ENCODE data around the gene SLC24A5. TPM values are rescaled to one million over a fixed set of nuclear protein-coding genes. Genes with fewer than 3 reads are reported as not detected.

SLC24A5 gene
- total RNA-seq, 2 experiments from 2014 or later: not detected

- Histone ChIP-seq H3K9me2 (ENCODE audit: insufficient read depth, low read length) (no peaks in the 10 kb centered on the region), H3K4me2 (ENCODE audit: low read length) (no peak overlapping the region), H3K4me3 (ENCODE audit: low read depth, low read length, poor library complexity, severe bottlenecking) (no peak overlapping the region), H3K27ac (ENCODE audit: low read depth, low read length, poor library complexity, severe bottlenecking) (no peak overlapping the region), H3K4me1 (ENCODE audit: insufficient read depth, low read length, poor library complexity, severe bottlenecking) (no peaks in the 10 kb centered on the region), H3K9me3 (ENCODE audit: low read length) (no peaks in the 10 kb centered on the region), H4K20me1 (ENCODE audit: insufficient read depth, low read length) (no peaks in the 10 kb centered on the region), H3K79me2 (ENCODE audit: insufficient read depth, low read depth, low read length) (no peaks in the 10 kb centered on the region), H2AFZ (ENCODE audit: low read length) (no peak overlapping the region), H3K36me3 (ENCODE audit: insufficient read depth, low read length) (peaks cover 75% of the 10 kb centered on the region)
- no peak for DNase-seq (ENCODE audit: low spot score)
- ChIA-PET CTCF (ENCODE audit: unreplicated experiment) (no interaction called here), POLR2A (no interaction called here)
- no TSS peak for BruUV-seq (replicated peaks)
- no peak for TF ChIP-seq EZH2phosphoT487 (IDR thresholded peaks at IDR 0.05; ENCODE audit: borderline replicate concordance, low read depth, low read length)
- TF ChIP-seq, protein P1, sequence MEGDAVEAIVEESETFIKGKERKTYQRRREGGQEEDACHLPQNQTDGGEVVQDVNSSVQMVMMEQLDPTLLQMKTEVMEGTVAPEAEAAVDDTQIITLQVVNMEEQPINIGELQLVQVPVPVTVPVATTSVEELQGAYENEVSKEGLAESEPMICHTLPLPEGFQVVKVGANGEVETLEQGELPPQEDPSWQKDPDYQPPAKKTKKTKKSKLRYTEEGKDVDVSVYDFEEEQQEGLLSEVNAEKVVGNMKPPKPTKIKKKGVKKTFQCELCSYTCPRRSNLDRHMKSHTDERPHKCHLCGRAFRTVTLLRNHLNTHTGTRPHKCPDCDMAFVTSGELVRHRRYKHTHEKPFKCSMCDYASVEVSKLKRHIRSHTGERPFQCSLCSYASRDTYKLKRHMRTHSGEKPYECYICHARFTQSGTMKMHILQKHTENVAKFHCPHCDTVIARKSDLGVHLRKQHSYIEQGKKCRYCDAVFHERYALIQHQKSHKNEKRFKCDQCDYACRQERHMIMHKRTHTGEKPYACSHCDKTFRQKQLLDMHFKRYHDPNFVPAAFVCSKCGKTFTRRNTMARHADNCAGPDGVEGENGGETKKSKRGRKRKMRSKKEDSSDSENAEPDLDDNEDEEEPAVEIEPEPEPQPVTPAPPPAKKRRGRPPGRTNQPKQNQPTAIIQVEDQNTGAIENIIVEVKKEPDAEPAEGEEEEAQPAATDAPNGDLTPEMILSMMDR (conservative IDR thresholded peaks at IDR 0.05; ENCODE audit: low read length): no peak
- intact Hi-C loops (cut with micrococcal nuclease; ENCODE audit: unreplicated experiment): no loop called here
Observed at GRCh38 chr15:48144889-48145288, 24.1 kb downstream of the SLC24A5 start.

- no peak overlapping the region for H3K27ac ChIP-seq (ENCODE audit: low read depth, low read length, poor library complexity, severe bottlenecking)
- no peaks in the 10 kb centered on the region for H3K9me2 ChIP-seq (ENCODE audit: insufficient read depth, low read length)
- no peak overlapping the region for H2AFZ ChIP-seq (ENCODE audit: low read length)
- no TSS peak for BruUV-seq (replicated peaks)
- no peak overlapping the region for H3K4me2 ChIP-seq (ENCODE audit: low read length)
- intact Hi-C loops (cut with micrococcal nuclease; ENCODE audit: unreplicated experiment): no loop called here
- no peak for DNase-seq (ENCODE audit: low spot score)
- H3K79me2 ChIP-seq (ENCODE audit: insufficient read depth, low read depth, low read length): no peaks in the 10 kb centered on the region
- peaks cover 79% of the 10 kb centered on the region for H3K36me3 ChIP-seq (ENCODE audit: insufficient read depth, low read length)
- no peak overlapping the region for H3K4me3 ChIP-seq (ENCODE audit: low read depth, low read length, poor library complexity, severe bottlenecking)
- TF ChIP-seq EZH2phosphoT487 (IDR thresholded peaks at IDR 0.05; ENCODE audit: borderline replicate concordance, low read depth, low read length): no peak
- TF ChIP-seq, protein P1 (conservative IDR thresholded peaks at IDR 0.05; ENCODE audit: low read length): no peak
- POLR2A ChIA-PET: no interaction called here
- H3K9me3 ChIP-seq (ENCODE audit: low read length): no peaks in the 10 kb centered on the region
- H3K4me1 ChIP-seq (ENCODE audit: insufficient read depth, low read length, poor library complexity, severe bottlenecking): no peaks in the 10 kb centered on the region
- H4K20me1 ChIP-seq (ENCODE audit: insufficient read depth, low read length): no peaks in the 10 kb centered on the region
- CTCF ChIA-PET (ENCODE audit: unreplicated experiment): no interaction called here
Observed at GRCh38 chr15:48145923-48146322, 25.1 kb downstream of the SLC24A5 start.

GRCh38 chr15:48147358-48147757, 26.6 kb downstream of the SLC24A5 start:
- Histone ChIP-seq H3K4me1 (ENCODE audit: insufficient read depth, low read length, poor library complexity, severe bottlenecking) (no peaks in the 10 kb centered on the region), H3K36me3 (ENCODE audit: insufficient read depth, low read length) (peaks cover 83% of the 10 kb centered on the region), H3K9me3 (ENCODE audit: low read length) (no peaks in the 10 kb centered on the region), H3K27ac (ENCODE audit: low read depth, low read length, poor library complexity, severe bottlenecking) (no peak overlapping the region), H3K4me2 (ENCODE audit: low read length) (no peak overlapping the region), H3K79me2 (ENCODE audit: insufficient read depth, low read depth, low read length) (no peaks in the 10 kb centered on the region), H3K4me3 (ENCODE audit: low read depth, low read length, poor library complexity, severe bottlenecking) (no peak overlapping the region), H2AFZ (ENCODE audit: low read length) (no peak overlapping the region), H3K9me2 (ENCODE audit: insufficient read depth, low read length) (no peaks in the 10 kb centered on the region), H4K20me1 (ENCODE audit: insufficient read depth, low read length) (no peaks in the 10 kb centered on the region)
- ChIA-PET POLR2A (interaction anchor here (0.7 to 0.9 kb wide), 2 partner anchors 8 to 12 kb away, joined by 3 read pairs; no protein-coding TSS in a partner anchor), CTCF (ENCODE audit: unreplicated experiment) (no interaction called here)
- intact Hi-C loops (cut with micrococcal nuclease; ENCODE audit: unreplicated experiment): no loop called here
- TF ChIP-seq EZH2phosphoT487 (IDR thresholded peaks at IDR 0.05; ENCODE audit: borderline replicate concordance, low read depth, low read length): no peak
- TF ChIP-seq, protein P1 (conservative IDR thresholded peaks at IDR 0.05; ENCODE audit: low read length): no peak
- no TSS peak for BruUV-seq (replicated peaks)
- DNase-seq (ENCODE audit: low spot score): no peak

Measured in OCI-LY7 (cell line).